Esophagus squamous epithelium (tissue), 5 donors: ENCODE data around the gene LRRC59. TPM values are rescaled to one million over a fixed set of nuclear protein-coding genes. Genes with fewer than 3 reads are reported as not detected.

Source experiments
- DNase-seq: peaks from one replicate; lab custom pipeline; 2025; lab: John Stamatoyannopoulos, UW
- H3K27ac ChIP-seq, 4 donors: fragments of 200-600 bp; sonication (generic); one replicate each; pipeline ENCODE4 v1.5.1; 2016 to 2019; ENCODE audit warnings: mild to moderate bottlenecking in 1 of 4
- H3K27me3 ChIP-seq, 4 donors: fragments of 200-600 bp; sonication (generic); 1 replicate in 3 of 4; 2 replicates in 1 of 4; pipeline versions ENCODE4 v1.5.1 to v1.6.0; 2017 to 2021; ENCODE audit warnings: antibody characterized with exemption in 1 of 4
- H3K36me3 ChIP-seq, 3 donors: fragments of 200-600 bp; sonication (generic); one replicate each; pipeline ENCODE4 v1.5.1; 2016 to 2019
- H3K4me1 ChIP-seq, 3 donors: fragments of 200-600 bp; sonication (generic); one replicate each; pipeline ENCODE4 v1.5.1; 2017 to 2019
- H3K4me3 ChIP-seq, 4 donors: fragments of 200-600 bp; sonication (generic); 1 replicate in 3 of 4; 2 replicates in 1 of 4; pipeline ENCODE4 v1.5.1; 2016 to 2019; ENCODE audit warnings: mild to moderate bottlenecking in 2 of 4, moderate library complexity in 1 of 4
- H3K9me3 ChIP-seq, 3 donors: fragments of 200-600 bp; sonication (generic); one replicate each; pipeline ENCODE4 v1.5.1; 2016 to 2019
- CTCF ChIP-seq, 6 experiments: fragments of 450-650 bp in 4 of 6; fragments of 200-600 bp in 2 of 6; sonication (generic) in 2 of 6; IDR thresholded peaks; one replicate each; pipeline ENCODE4 v1.5.1; 2016 to 2019; ENCODE audit warnings: antibody characterized with exemption in 6 of 6, mild to moderate bottlenecking in 4 of 6, moderate library complexity in 4 of 6
- POLR2A ChIP-seq, 4 donors: fragments of 450-650 bp; IDR thresholded peaks; one replicate each; pipeline ENCODE4 v1.6.1; 2017; ENCODE audit warnings: antibody characterized with exemption in 4 of 4, mild to moderate bottlenecking in 4 of 4, moderate library complexity in 3 of 4
- WGBS, 2 donors: methylation state at CpG; one replicate each; pipeline ENCODE4 v1.1.5; 2018; 5-methylcytosine and 5-hydroxymethylcytosine counted together
- intact Hi-C: fragments of 100-400 bp; cut with DNase I; formaldehyde crosslinking; loops from one replicate; pipeline ENCODE4 v1.15.0; 2022
- total RNA-seq, 4 donors: library from RNA; depleted of rRNA; stranded (reverse); fragments of >200 nt; gene quantifications; one replicate each; pipeline ENCODE4 v1.1.0, GENCODE V29; 2016
- donor health status: DM: yes; HTN: yes; CAD: no.

Gene LRRC59
- total RNA-seq, 4 donors from 2014 or later, result 63.4 to 136 (median 77.9) TPM

GRCh38 chr17:50370052-50370451, 27.3 kb downstream of the LRRC59 start:
- WGBS, 2 donors, result 90 to 96% methylated on average over 5 of the region's 5 CpGs
- H3K9me3 ChIP-seq, result no peaks in the 10 kb centered on the region
- DNase-seq, result no peak
- no peak overlapping the region for H3K27ac ChIP-seq
- no peak overlapping the region for H3K4me3 ChIP-seq
- intact Hi-C loops, result no loop called here
- H3K27me3 ChIP-seq, result no peaks in the 10 kb centered on the region
- H3K4me1 ChIP-seq, result peaks cover 15 to 27% (median 19%) of the 10 kb centered on the region in 3 donors
- TF ChIP-seq POLR2A (IDR thresholded peaks at IDR 0.05) (no peak), CTCF (IDR thresholded peaks at IDR 0.05) (no peak)
- peaks cover 31 to 62% (median 33%) of the 10 kb centered on the region in 3 donors for H3K36me3 ChIP-seq

- no CpG with 5 or more reads among the region's 1 CpG for WGBS, 2 donors
- intact Hi-C loops, result no loop called here
- no peak for TF ChIP-seq CTCF (IDR thresholded peaks at IDR 0.05)
- Histone ChIP-seq H3K4me3 (no peak overlapping the region), H3K36me3 (peaks cover 31 to 70% (median 33%) of the 10 kb centered on the region in 3 donors), H3K4me1 (peaks cover 13 to 40% (median 17%) of the 10 kb centered on the region in 3 donors), H3K9me3 (no peaks in the 10 kb centered on the region), H3K27me3 (no peaks in the 10 kb centered on the region), H3K27ac (no peak overlapping the region)
- no peak for DNase-seq
Measured at GRCh38 chr17:50367401-50367800, 29.9 kb downstream of the LRRC59 start.

- DNase-seq, result no peak
- Histone ChIP-seq H3K36me3 (peaks cover 31 to 73% (median 33%) of the 10 kb centered on the region in 3 donors), H3K27me3 (no peaks in the 10 kb centered on the region), H3K9me3 (no peaks in the 10 kb centered on the region), H3K4me3 (no peak overlapping the region), H3K27ac (no peak overlapping the region), H3K4me1 (peaks cover 0 to 30% (median 5%) of the 10 kb centered on the region in 3 donors)
- WGBS, 2 donors, result 88 to 94% methylated on average over 12 to 13 of the region's 14 CpGs
- intact Hi-C loops, result no loop called here
- no peak for TF ChIP-seq CTCF (IDR thresholded peaks at IDR 0.05)
- no peak for TF ChIP-seq POLR2A (IDR thresholded peaks at IDR 0.05)
Measured at GRCh38 chr17:50365649-50366393, 31.5 kb downstream of the LRRC59 start.

- TF ChIP-seq POLR2A (IDR thresholded peaks at IDR 0.05) (no peak), CTCF (IDR thresholded peaks at IDR 0.05) (no peak)
- Histone ChIP-seq H3K4me3 (no peak overlapping the region), H3K4me1 (peaks cover 0 to 27% (median 5%) of the 10 kb centered on the region in 3 donors), H3K27me3 (no peaks in the 10 kb centered on the region), H3K27ac (no peak overlapping the region), H3K9me3 (no peaks in the 10 kb centered on the region), H3K36me3 (peaks cover 28 to 73% (median 32%) of the 10 kb centered on the region in 3 donors)
- intact Hi-C loops, result no loop called here
- no peak for DNase-seq
- WGBS, 2 donors, result 67 to 80% methylated on average over 1 to 2 of the region's 2 CpGs
Measured at GRCh38 chr17:50365165-50365564, 32.2 kb downstream of the LRRC59 start.

GRCh38 chr17:50364715-50365114, 32.6 kb downstream of the LRRC59 start:
- H3K9me3 ChIP-seq, result no peaks in the 10 kb centered on the region
- no peak for TF ChIP-seq POLR2A (IDR thresholded peaks at IDR 0.05)
- no peak for TF ChIP-seq CTCF (IDR thresholded peaks at IDR 0.05)
- no peak overlapping the region for H3K4me3 ChIP-seq
- intact Hi-C loops, result no loop called here
- H3K4me1 ChIP-seq, result peaks cover 0 to 27% (median 5%) of the 10 kb centered on the region in 3 donors
- WGBS, 2 donors, result 78% methylated on average over 5 of the region's 9 CpGs; no CpG with 5 or more reads in 1 of the 2 donors
- H3K27ac ChIP-seq, result no peak overlapping the region
- no peak for DNase-seq
- no peaks in the 10 kb centered on the region for H3K27me3 ChIP-seq
- H3K36me3 ChIP-seq, result peaks cover 24 to 73% (median 27%) of the 10 kb centered on the region in 3 donors
